Progenitor cell of endocrine pancreas (in vitro differentiated cells): Measurements from ENCODE around the gene APBB2. TPM values are rescaled to one million over a fixed set of nuclear protein-coding genes. Genes with fewer than 3 reads are reported as not detected.

Experiments used
- DNase-seq: peaks from one replicate; pipeline ENCODE4 v3.0.0; 2021; ENCODE audit warnings: low spot score; ENCODE audit not compliant: unreplicated experiment
- H3K27ac Mint-ChIP-seq: 2 replicates; pipeline ENCODE4 v1.8.0; 2021; ENCODE audit warnings: mild to moderate bottlenecking, moderate library complexity, mixed read lengths
- H3K27me3 Mint-ChIP-seq: 2 replicates; pipeline ENCODE4 v1.8.0; 2021; ENCODE audit warnings: mixed read lengths
- H3K36me3 Mint-ChIP-seq: 2 replicates; pipeline ENCODE4 v1.8.0; 2022; ENCODE audit warnings: mixed read lengths; ENCODE audit not compliant: insufficient read depth
- H3K4me1 Mint-ChIP-seq: 2 replicates; pipeline ENCODE4 v1.8.0; 2021; ENCODE audit warnings: low read depth, mixed read lengths
- H3K4me3 Mint-ChIP-seq: 2 replicates; pipeline ENCODE4 v1.8.0; 2021; ENCODE audit warnings: low read depth, mild to moderate bottlenecking, moderate library complexity, mixed read lengths
- H3K9me3 Mint-ChIP-seq: 2 replicates; pipeline ENCODE4 v1.8.0; 2021; ENCODE audit warnings: low read depth, mixed read lengths
- total RNA-seq: library from RNA; stranded (reverse); gene quantifications from 2 replicates; pipeline ENCODE4 v1.2.1, GENCODE V29; 2021
- TF ChIP-seq, protein P1 (sequence below): fragments of 200-600 bp; sonication (generic); IDR thresholded peaks from one replicate; pipeline ENCODE4 v1.5.0; 2021; ENCODE audit warnings: antibody characterized with exemption, mild to moderate bottlenecking; ENCODE audit not compliant: unreplicated experiment

APBB2 gene
- total RNA-seq, 1 donor from 2014 or later, result 61.7 TPM

DNA sequence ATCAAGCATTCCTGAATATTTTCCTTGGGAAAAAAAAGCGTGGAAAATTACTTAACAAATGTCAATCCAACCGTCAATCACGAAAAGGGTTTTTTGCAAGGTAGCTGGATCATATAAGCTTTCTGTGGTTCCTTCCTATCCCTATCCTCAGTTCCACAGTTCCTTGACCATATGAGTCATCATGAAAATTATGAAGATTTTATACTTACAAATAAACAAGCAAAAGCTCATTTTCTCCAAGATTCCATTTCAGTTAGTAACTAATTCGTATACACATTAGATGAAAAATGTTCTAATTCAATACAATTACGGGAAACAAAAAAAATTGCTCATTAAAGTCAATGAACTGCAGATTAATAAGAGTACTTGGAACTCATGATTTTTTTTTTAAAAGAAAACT lies 235.8 kb downstream of the APBB2 start:
- Mint-ChIP-seq H3K4me1 (no peaks in the 10 kb centered on the region), H3K36me3 (no peaks in the 10 kb centered on the region), H3K27me3 (no peaks in the 10 kb centered on the region), H3K27ac (no peak overlapping the region), H3K4me3 (no peak overlapping the region), H3K9me3 (no peaks in the 10 kb centered on the region)
- no peak for DNase-seq
- TF ChIP-seq, protein P1, sequence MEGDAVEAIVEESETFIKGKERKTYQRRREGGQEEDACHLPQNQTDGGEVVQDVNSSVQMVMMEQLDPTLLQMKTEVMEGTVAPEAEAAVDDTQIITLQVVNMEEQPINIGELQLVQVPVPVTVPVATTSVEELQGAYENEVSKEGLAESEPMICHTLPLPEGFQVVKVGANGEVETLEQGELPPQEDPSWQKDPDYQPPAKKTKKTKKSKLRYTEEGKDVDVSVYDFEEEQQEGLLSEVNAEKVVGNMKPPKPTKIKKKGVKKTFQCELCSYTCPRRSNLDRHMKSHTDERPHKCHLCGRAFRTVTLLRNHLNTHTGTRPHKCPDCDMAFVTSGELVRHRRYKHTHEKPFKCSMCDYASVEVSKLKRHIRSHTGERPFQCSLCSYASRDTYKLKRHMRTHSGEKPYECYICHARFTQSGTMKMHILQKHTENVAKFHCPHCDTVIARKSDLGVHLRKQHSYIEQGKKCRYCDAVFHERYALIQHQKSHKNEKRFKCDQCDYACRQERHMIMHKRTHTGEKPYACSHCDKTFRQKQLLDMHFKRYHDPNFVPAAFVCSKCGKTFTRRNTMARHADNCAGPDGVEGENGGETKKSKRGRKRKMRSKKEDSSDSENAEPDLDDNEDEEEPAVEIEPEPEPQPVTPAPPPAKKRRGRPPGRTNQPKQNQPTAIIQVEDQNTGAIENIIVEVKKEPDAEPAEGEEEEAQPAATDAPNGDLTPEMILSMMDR, result no peak

DNA sequence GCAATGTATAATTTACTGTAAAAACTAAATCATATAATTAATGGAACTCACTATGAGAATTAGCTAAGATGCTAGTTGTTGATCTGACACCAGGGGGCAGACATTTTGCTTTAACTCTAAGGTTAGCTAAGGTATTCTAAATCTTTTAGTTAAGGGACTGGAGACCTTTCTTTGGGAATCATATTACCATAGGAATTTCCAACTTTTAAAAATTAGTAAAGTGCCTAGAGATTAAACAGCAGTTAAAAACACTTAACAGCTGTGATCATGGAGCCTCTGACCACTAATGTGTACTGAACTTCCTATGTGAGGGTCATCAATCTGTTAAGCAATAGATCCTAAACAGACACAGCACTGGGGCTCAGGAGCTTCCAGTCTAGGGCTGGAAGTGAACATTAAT lies 238.0 kb downstream of the APBB2 start:
- TF ChIP-seq, protein P1, result peak; percentile 83
- no peaks in the 10 kb centered on the region for H3K9me3 Mint-ChIP-seq
- peaks cover 1% of the 10 kb centered on the region for H3K36me3 Mint-ChIP-seq
- H3K27me3 Mint-ChIP-seq, result no peaks in the 10 kb centered on the region
- no peak for DNase-seq
- no peak overlapping the region for H3K27ac Mint-ChIP-seq
- H3K4me3 Mint-ChIP-seq, result no peak overlapping the region
- H3K4me1 Mint-ChIP-seq, result no peaks in the 10 kb centered on the region

GRCh38 chr4:40972722-40973121 lies 241.6 kb downstream of the APBB2 start:
- peaks cover 2% of the 10 kb centered on the region for H3K9me3 Mint-ChIP-seq
- H3K4me3 Mint-ChIP-seq, result no peak overlapping the region
- DNase-seq, result no peak
- H3K36me3 Mint-ChIP-seq, result peaks cover 3% of the 10 kb centered on the region
- peaks cover 5% of the 10 kb centered on the region for H3K4me1 Mint-ChIP-seq
- TF ChIP-seq, protein P1, result no peak
- H3K27me3 Mint-ChIP-seq, result no peaks in the 10 kb centered on the region
- H3K27ac Mint-ChIP-seq, result no peak overlapping the region

GRCh38 chr4:40971338-40971737 lies 243.0 kb downstream of the APBB2 start:
- TF ChIP-seq, protein P1, result no peak
- Mint-ChIP-seq H3K27ac (no peak overlapping the region), H3K4me1 (peaks cover 5% of the 10 kb centered on the region), H3K36me3 (peaks cover 3% of the 10 kb centered on the region), H3K27me3 (no peaks in the 10 kb centered on the region), H3K4me3 (no peak overlapping the region), H3K9me3 (peaks cover 2% of the 10 kb centered on the region)
- no peak for DNase-seq

DNA sequence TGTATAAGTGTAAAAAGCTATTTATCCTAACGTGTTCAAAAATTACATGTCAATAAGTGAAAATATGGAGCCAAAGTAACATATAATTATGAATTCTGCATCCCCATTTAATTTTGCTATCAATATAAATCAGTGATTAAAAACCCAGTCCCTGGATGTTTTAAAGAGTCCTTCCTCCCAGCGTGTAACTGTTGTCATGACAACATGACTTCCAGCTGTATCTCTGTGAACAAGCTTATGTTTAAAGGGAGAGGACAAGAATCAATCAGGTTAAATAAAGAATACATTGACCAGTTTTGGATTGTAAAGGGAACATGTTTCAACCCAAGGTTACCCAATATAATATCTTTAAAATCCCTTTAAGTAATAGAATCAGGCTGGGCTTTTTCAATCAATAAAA lies 244.8 kb downstream of the APBB2 start:
- H3K27me3 Mint-ChIP-seq, result no peaks in the 10 kb centered on the region
- TF ChIP-seq, protein P1, result no peak
- peaks cover 2% of the 10 kb centered on the region for H3K9me3 Mint-ChIP-seq
- H3K36me3 Mint-ChIP-seq, result peaks cover 3% of the 10 kb centered on the region
- H3K4me3 Mint-ChIP-seq, result no peak overlapping the region
- peaks cover 5% of the 10 kb centered on the region for H3K4me1 Mint-ChIP-seq
- no peak overlapping the region for H3K27ac Mint-ChIP-seq
- DNase-seq, result no peak
